NCI-H446 treated with DMSO at 0.1 percent for 48 hours (cell line): ENCODE results near the gene INTS15.

Experiments used
- DNase-seq: peaks from one replicate; lab custom pipeline; 2025; lab: John Stamatoyannopoulos, UW

INTS15 gene

GRCh38 chr7:6642861-6643640 is 53.2 kb downstream of the INTS15 start:
- DNase-seq, result no peak

GRCh38 chr7:6643915-6644625 is 54.2 kb downstream of the INTS15 start:
- no peak for DNase-seq

- DNase-seq, result no peak
Observed at GRCh38 chr7:6644728-6645127, 54.9 kb downstream of the INTS15 start.

DNA sequence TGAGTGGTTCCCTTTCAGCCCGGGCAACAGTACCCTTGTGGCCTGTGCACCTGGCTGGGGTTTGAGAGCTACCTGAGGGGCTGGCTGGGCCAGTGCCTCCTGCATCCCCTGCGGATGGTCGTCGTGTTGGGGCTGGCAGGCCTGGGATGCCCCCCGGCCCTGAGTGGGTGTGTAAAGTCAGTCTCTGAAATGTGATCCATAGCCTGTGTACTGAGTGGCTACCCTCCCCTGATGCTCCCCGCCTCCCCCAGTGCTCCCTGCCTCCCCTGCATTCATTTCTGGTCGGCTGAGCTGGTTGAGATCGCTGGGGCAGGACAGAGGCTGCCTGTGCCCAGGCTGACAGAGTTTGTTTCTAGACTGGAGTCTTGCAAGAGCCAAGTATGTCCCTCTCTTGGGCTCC is 56.6 kb downstream of the INTS15 start:
- DNase-seq, result no peak

DNA sequence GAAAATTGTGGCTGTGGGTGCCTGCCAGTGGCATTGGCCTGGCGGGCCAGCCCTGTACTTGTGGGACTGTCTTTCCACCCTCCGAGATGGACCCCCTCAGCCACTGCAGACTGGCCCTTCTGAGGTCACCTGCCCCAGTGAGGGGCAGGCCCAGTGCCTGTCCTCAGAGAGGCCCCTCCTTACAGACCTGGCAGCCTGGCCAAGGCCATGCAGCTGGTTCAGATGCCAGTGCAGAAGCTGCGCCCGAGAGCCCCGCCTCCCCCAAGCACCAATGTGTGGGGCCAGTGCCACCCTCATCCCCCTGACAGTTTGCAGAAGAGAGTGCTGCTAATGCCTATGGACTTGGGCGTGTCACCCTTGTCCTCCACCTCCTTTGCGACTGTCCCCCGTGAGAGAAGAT is 57.3 kb downstream of the INTS15 start:
- DNase-seq, result no peak

DNA sequence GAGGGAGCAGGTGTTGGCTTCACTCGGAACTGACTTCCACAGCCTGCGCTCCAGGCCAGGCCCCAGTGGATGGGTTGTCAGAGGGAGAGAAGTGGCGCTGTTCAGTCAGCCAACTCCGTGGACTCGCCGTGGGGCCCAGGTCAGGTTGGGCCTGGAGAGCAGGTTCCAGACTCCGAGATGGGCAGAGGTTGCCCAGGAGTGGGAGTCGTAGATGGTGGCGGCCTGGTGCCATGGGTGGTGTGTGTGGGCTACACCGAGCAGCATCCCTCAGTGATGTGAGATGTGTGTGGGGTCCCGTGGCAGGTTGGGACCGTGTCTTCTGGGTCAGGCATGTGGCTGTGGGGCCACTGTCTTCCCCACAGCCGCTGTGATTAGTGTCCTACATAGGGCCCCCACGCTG is 57.7 kb downstream of the INTS15 start:
- no peak for DNase-seq

DNA sequence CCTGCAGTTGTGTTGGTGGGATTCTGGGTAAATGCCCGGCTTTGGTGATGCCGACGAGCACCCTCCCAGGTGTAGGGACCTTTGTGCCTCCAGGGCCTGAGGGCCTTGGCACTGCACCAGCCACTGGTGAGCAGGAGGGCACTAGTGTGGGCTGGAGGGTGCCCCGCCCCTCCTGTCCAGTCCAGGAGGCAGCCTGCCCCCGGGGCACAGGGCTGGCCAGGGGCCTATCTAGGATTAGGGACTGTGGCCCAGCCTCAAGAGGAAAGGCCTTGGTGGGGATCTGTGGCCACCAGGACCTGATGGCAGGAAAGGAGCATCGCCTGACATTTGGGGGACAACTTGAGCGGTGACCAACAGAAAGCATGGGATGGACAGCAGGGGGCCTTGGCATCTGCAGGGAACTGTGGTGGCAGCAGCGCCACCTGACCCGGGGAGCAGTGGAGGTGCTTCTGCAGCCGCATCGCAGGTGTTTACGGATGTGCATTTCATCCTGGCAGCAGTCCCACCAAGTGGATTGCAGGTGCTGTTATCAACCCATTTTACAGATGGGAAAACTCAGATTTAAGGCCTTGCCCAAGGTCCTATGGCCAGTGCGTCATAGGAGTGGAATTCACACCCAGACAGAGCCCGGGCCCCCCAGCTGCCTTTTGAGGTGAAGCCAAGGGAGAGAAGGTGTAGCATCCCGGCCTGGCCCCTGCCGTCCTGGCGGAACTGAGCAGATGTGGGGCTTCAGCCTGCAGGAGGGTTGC is 58.4 kb downstream of the INTS15 start:
- no peak for DNase-seq

DNA sequence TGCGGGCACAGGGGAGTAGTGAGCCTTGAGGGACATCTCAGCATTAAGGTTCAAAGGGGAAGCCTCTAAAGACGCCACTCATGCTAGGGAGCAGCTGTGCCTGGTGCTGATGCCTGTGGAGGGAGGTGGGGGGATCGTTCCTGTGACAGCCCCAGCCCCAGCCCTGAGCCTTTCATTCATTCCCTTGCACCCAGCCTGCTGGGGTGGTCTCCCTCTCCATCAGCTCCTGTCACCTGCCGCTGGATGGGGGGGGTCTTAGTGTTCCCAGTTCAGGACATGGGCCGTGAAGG is 58.9 kb downstream of the INTS15 start:
- no peak for DNase-seq

GRCh38 chr7:6649241-6649961 is 59.6 kb downstream of the INTS15 start:
- no peak for DNase-seq

- no peak for DNase-seq
Observed at GRCh38 chr7:6650086-6650485, 60.3 kb downstream of the INTS15 start.

GRCh38 chr7:6650521-6651011 is 60.7 kb downstream of the INTS15 start:
- no peak for DNase-seq

GRCh38 chr7:6651851-6652445 is 62.1 kb downstream of the INTS15 start:
- DNase-seq, result no peak

GRCh38 chr7:6652446-6653011 is 62.7 kb downstream of the INTS15 start:
- no peak for DNase-seq

DNA sequence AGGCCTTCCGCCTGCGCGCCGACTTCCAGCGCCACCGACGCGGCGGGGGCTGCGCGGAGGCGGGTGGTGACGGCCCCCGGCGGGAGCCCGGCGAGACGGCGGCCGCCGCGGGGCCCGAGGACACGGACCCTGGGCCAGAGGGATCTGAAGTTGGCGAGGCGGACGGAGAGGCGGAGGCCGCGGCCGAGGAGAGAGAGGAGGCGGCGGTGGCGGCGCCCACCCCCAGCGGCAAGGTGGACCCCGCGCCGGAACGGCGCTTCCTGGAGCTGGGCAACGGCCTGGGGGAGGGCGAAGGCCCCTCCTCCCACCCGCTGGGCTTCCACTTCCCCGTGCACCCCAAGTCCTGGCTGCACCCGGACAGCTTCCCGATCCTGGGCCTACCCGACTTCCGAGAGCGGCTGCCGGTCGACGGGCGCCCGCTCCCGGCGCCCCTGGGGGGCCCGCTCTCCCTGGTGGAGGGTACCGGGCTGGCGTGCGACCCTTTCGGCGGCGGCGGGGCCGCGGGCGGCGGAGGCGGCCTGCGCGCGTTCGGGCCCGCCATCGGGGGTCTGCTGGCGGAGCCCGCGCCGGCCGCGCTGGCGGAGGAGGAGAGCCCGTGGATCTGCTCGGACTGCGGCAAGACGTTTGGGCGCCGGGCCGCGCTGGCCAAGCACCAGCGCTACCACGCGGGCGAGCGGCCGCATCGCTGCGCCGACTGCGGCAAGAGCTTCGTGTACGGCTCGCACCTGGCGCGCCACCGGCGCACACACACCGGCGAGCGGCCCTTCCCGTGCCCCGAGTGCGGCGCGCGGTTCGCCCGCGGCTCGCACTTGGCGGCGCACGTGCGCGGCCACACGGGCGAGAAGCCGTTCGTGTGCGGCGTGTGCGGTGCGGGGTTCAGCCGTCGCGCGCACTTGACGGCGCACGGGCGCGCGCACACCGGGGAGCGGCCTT is 63.5 kb downstream of the INTS15 start:
- no peak for DNase-seq

GRCh38 chr7:6654113-6654841 is 64.5 kb downstream of the INTS15 start:
- DNase-seq, result no peak

DNA sequence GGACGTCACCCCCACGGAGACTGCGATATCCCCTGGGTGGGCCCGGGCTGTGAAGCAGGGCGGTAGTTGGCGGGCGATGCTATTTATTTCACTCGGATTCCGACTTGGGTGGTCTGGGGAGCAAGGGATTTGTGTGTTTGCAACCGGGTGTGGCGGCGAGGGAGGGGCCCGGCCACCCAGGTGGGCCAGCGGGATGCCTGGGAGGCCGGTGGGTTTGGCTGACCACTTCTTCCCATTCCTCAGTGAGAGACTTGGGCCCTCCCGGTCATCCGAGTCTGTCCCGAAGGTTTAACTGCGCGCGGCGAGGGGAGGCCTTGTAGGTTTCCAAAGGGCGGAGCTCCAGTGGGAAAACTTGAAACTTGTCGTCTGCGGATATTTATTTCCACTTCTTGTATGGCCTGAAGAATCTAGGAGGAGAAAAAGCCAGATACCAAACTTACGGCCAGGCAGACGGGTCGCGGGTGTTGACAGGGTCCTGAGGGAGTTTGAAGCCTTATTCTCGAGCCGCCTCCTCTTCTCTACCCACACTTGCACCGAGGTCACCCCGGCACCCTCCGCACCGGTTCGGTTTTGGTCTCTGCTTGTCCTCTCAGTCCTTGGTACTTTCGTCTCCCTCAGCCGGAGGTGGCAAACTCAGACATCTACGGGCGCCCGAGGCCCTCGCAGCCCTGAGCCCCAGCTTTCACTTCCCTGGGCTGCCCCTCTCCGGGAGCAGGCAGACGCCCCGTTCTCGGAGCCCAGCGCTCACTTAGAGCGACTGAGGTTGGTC is 65.2 kb downstream of the INTS15 start:
- no peak for DNase-seq

DNA sequence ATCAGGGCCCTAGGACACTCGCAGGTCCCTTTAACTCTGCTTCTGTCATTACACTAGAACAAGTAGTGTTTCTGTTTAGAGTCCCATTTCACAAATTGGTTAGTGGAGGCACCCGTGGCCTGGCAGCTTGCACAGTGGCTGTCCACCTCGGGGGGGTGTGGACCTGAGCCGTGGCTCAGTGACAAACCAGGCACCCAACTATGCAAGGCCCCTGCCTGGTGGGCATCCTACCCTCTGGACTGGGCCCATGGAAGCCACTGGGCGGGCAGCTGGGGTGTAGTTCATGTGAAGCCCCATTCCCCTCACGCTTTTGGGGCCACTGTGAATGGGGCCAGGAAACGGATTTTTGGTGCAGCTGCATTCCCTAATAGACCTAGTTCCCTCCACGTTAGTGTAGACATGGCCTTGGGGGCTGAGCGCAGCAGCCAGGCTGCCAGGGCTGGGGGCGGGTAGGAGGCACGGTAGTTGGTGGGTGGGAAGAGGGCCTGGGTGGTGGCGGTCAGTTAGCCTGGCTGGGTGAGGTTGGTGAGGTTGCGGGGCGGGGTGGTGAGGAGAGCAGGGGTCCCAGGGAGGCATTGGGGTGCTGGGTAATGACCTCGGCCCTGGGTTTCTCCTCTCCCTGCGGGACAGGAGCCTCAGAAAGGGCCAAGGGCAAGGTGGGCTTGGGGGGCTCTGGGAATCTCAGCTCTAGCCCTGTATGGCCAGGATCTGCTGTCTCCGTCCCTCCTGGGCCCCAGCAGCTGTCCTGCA is 66.0 kb downstream of the INTS15 start:
- DNase-seq, result no peak

- no peak for DNase-seq
Observed at GRCh38 chr7:6656413-6656812, 66.6 kb downstream of the INTS15 start.
